CD4-positive, CD25-positive, alpha-beta regulatory T cell (primary cell): ENCODE results near the gene DIAPH1. TPM values are rescaled to one million over a fixed set of nuclear protein-coding genes. Genes with fewer than 3 reads are reported as not detected.

ENCODE experiments used
- ATAC-seq, 2 donors: fragments of 150-1000 bp; cut with Tn5 transposase; one replicate each; pipeline ENCODE4 v1.10.0; 2021; ENCODE audit warnings: low read depth in 2 of 2, moderate number of reproducible peaks in 2 of 2, moderate library complexity in 1 of 2
- DNase-seq, 3 donors: peaks; one replicate each; pipeline versions ENCODE4 v3.0.0 to v3.0.0-alpha.2; 2012 to 2022; ENCODE audit warnings: mixed read lengths in 1 of 3
- H3K27ac ChIP-seq: one replicate; pipeline ENCODE4 v1.7.0; 2013; ENCODE audit warnings: mild to moderate bottlenecking, low read length; ENCODE audit not compliant: insufficient read depth, poor library complexity, severe bottlenecking
- H3K27me3 ChIP-seq: one replicate; pipeline ENCODE4 v1.7.0; 2013; ENCODE audit warnings: low read length; ENCODE audit not compliant: control insufficient read depth, insufficient read depth
- H3K36me3 ChIP-seq: one replicate; pipeline ENCODE4 v1.7.0; 2013; ENCODE audit warnings: mild to moderate bottlenecking, low read length, moderate library complexity; ENCODE audit not compliant: control insufficient read depth, insufficient read depth
- H3K4me1 ChIP-seq: 2 replicates; pipeline ENCODE4 v1.7.0; 2013; ENCODE audit warnings: mild to moderate bottlenecking, low read length; ENCODE audit not compliant: insufficient read depth, control insufficient read depth, poor library complexity, severe bottlenecking
- H3K4me3 ChIP-seq: one replicate; pipeline ENCODE4 v1.7.0; 2013; ENCODE audit warnings: low read depth, mild to moderate bottlenecking, low read length, moderate library complexity
- H3K9me3 ChIP-seq, 2 experiments: 1 replicate in 1 of 2; 2 replicates in 1 of 2; pipeline ENCODE4 v1.7.0; 2013; ENCODE audit warnings: low read length in 2 of 2, mild to moderate bottlenecking in 1 of 2, moderate library complexity in 1 of 2; ENCODE audit not compliant: control insufficient read depth in 2 of 2
- H3K27ac Mint-ChIP-seq, 3 donors: one replicate each; pipeline ENCODE4 v1.8.0; 2020 to 2022; ENCODE audit warnings: mild to moderate bottlenecking in 3 of 3, mixed read lengths in 3 of 3, moderate library complexity in 2 of 3
- H3K27me3 Mint-ChIP-seq: one replicate; pipeline ENCODE4 v1.8.0; 2022; ENCODE audit warnings: mild to moderate bottlenecking, mixed read lengths
- H3K36me3 Mint-ChIP-seq: one replicate; pipeline ENCODE4 v1.8.0; 2020; ENCODE audit warnings: mixed read lengths
- H3K4me1 Mint-ChIP-seq, 4 donors: one replicate each; pipeline ENCODE4 v1.8.0; 2020 to 2022; ENCODE audit warnings: mixed read lengths in 4 of 4, mild to moderate bottlenecking in 1 of 4
- H3K4me3 Mint-ChIP-seq, 4 donors: one replicate each; pipeline ENCODE4 v1.8.0; 2020 to 2022; ENCODE audit warnings: mild to moderate bottlenecking in 4 of 4, mixed read lengths in 4 of 4, moderate library complexity in 3 of 4
- H3K9me3 Mint-ChIP-seq, 7 donors: one replicate each; pipeline ENCODE4 v1.8.0; 2020 to 2022; ENCODE audit warnings: mixed read lengths in 7 of 7, mild to moderate bottlenecking in 3 of 7, moderate library complexity in 2 of 7
- polyA plus RNA-seq, 4 donors: library from polyadenylated mRNA; unstranded; fragments of 300-500 nt; fragmentation: Illumina TruSeq; gene quantifications; one replicate each; pipeline ENCODE4 v1.2.3, GENCODE V29; 2021
- total RNA-seq: library from RNA; stranded (reverse); gene quantifications from one replicate; pipeline ENCODE4 v1.2.3, GENCODE V29; 2022

DIAPH1 gene
- total and polyA plus RNA-seq, 5 donors from 2014 or later: 86.1 to 287 (median 91.3) TPM

- no peak for ATAC-seq
- Histone ChIP-seq H3K9me3 (no peaks in the 10 kb centered on the region), H3K4me1 (peaks cover 53% of the 10 kb centered on the region), H3K27me3 (no peaks in the 10 kb centered on the region), H3K36me3 (peaks cover 20% of the 10 kb centered on the region), H3K4me3 (peak overlapping the region; percentile 39), H3K27ac (peak overlapping the region; percentile 15)
- peak in 1 of 3 donors; percentile 24 for DNase-seq
- peak overlapping the region; percentile 53 to 72 (median 68) for H3K27ac Mint-ChIP-seq
- peaks cover 19% of the 10 kb centered on the region for H3K36me3 Mint-ChIP-seq
- peak overlapping the region; percentile 5 to 99 (median 54) for H3K4me3 Mint-ChIP-seq
- peaks cover 24 to 58% (median 41%) of the 10 kb centered on the region in 4 donors for H3K4me1 Mint-ChIP-seq
- H3K27me3 Mint-ChIP-seq: no peaks in the 10 kb centered on the region
- peaks cover 0 to 2% (median 0%) of the 10 kb centered on the region in 7 donors for H3K9me3 Mint-ChIP-seq
Observed at GRCh38 chr5:141633871-141634561, 15.2 kb upstream of the DIAPH1 start.

GRCh38 chr5:141632650-141633049 lies 13.8 kb upstream of the DIAPH1 start:
- Histone ChIP-seq H3K4me1 (peaks cover 40% of the 10 kb centered on the region), H3K36me3 (peaks cover 33% of the 10 kb centered on the region), H3K9me3 (no peaks in the 10 kb centered on the region), H3K4me3 (no peak overlapping the region), H3K27me3 (no peaks in the 10 kb centered on the region), H3K27ac (no peak overlapping the region)
- peaks cover 21 to 53% (median 34%) of the 10 kb centered on the region in 4 donors for H3K4me1 Mint-ChIP-seq
- H3K9me3 Mint-ChIP-seq: peaks cover 0 to 2% (median 0%) of the 10 kb centered on the region in 7 donors
- ATAC-seq (no peak), DNase-seq (no peak)
- peak overlapping the region in 1 of 3 donors; percentile 5 for H3K27ac Mint-ChIP-seq
- no peaks in the 10 kb centered on the region for H3K27me3 Mint-ChIP-seq
- peak overlapping the region in 1 of 4 donors; percentile 67 for H3K4me3 Mint-ChIP-seq
- H3K36me3 Mint-ChIP-seq: peaks cover 31% of the 10 kb centered on the region

GRCh38 chr5:141630570-141631140 lies 11.9 kb upstream of the DIAPH1 start:
- H3K36me3 Mint-ChIP-seq: peaks cover 48% of the 10 kb centered on the region
- Histone ChIP-seq H3K27ac (no peak overlapping the region), H3K4me1 (peaks cover 28% of the 10 kb centered on the region), H3K36me3 (peaks cover 50% of the 10 kb centered on the region), H3K4me3 (no peak overlapping the region), H3K9me3 (no peaks in the 10 kb centered on the region), H3K27me3 (no peaks in the 10 kb centered on the region)
- peaks cover 24 to 45% (median 32%) of the 10 kb centered on the region in 4 donors for H3K4me1 Mint-ChIP-seq
- H3K9me3 Mint-ChIP-seq: peaks cover 0 to 2% (median 0%) of the 10 kb centered on the region in 7 donors
- no peak for DNase-seq
- H3K4me3 Mint-ChIP-seq: peak overlapping the region in 1 of 4 donors; percentile 15
- no peak overlapping the region for H3K27ac Mint-ChIP-seq
- no peaks in the 10 kb centered on the region for H3K27me3 Mint-ChIP-seq
- ATAC-seq: no peak

GRCh38 chr5:141628175-141628788 lies 9.5 kb upstream of the DIAPH1 start:
- Histone ChIP-seq H3K27me3 (no peaks in the 10 kb centered on the region), H3K9me3 (no peaks in the 10 kb centered on the region), H3K36me3 (peaks cover 65% of the 10 kb centered on the region), H3K27ac (no peak overlapping the region), H3K4me1 (peaks cover 13% of the 10 kb centered on the region), H3K4me3 (no peak overlapping the region)
- Mint-ChIP-seq H3K36me3 (peaks cover 60% of the 10 kb centered on the region), H3K9me3 (no peaks in the 10 kb centered on the region), H3K4me1 (peaks cover 16 to 25% (median 18%) of the 10 kb centered on the region in 4 donors), H3K4me3 (no peak overlapping the region), H3K27me3 (no peaks in the 10 kb centered on the region), H3K27ac (peak overlapping the region in 2 of 3 donors; percentile 30 to 65)
- ATAC-seq (no peak), DNase-seq (no peak)

GRCh38 chr5:141623611-141624010 lies 4.8 kb upstream of the DIAPH1 start:
- ATAC-seq: no peak
- Mint-ChIP-seq H3K27me3 (no peaks in the 10 kb centered on the region), H3K4me3 (peak overlapping the region in 1 of 4 donors; percentile 2), H3K4me1 (peaks cover 10 to 17% (median 14%) of the 10 kb centered on the region in 4 donors), H3K9me3 (no peaks in the 10 kb centered on the region), H3K36me3 (peaks cover 55% of the 10 kb centered on the region), H3K27ac (peak overlapping the region; percentile 40 to 93 (median 55))
- no peaks in the 10 kb centered on the region for H3K9me3 ChIP-seq
- DNase-seq: no peak
- no peak overlapping the region for H3K27ac ChIP-seq
- peaks cover 63% of the 10 kb centered on the region for H3K36me3 ChIP-seq
- no peaks in the 10 kb centered on the region for H3K27me3 ChIP-seq
- H3K4me3 ChIP-seq: no peak overlapping the region
- peaks cover 9% of the 10 kb centered on the region for H3K4me1 ChIP-seq

GRCh38 chr5:141623186-141623585 lies 4.4 kb upstream of the DIAPH1 start:
- peaks cover 52% of the 10 kb centered on the region for H3K36me3 Mint-ChIP-seq
- no peak for ATAC-seq
- H3K9me3 Mint-ChIP-seq: no peaks in the 10 kb centered on the region
- Histone ChIP-seq H3K27me3 (no peaks in the 10 kb centered on the region), H3K27ac (no peak overlapping the region), H3K9me3 (no peaks in the 10 kb centered on the region), H3K4me1 (peaks cover 9% of the 10 kb centered on the region), H3K36me3 (peaks cover 59% of the 10 kb centered on the region), H3K4me3 (no peak overlapping the region)
- no peaks in the 10 kb centered on the region for H3K27me3 Mint-ChIP-seq
- peaks cover 10 to 18% (median 14%) of the 10 kb centered on the region in 4 donors for H3K4me1 Mint-ChIP-seq
- DNase-seq: peak in 1 of 3 donors; percentile 60
- peak overlapping the region; percentile 40 to 93 (median 55) for H3K27ac Mint-ChIP-seq
- peak overlapping the region in 2 of 4 donors; percentile 2 to 26 for H3K4me3 Mint-ChIP-seq

GRCh38 chr5:141618030-141618803 lies 583 bp downstream of the DIAPH1 start:
- H3K36me3 ChIP-seq: peaks cover 21% of the 10 kb centered on the region
- H3K27me3 ChIP-seq: no peaks in the 10 kb centered on the region
- no peaks in the 10 kb centered on the region for H3K9me3 ChIP-seq
- peak overlapping the region; percentile 94 for H3K27ac ChIP-seq
- peaks cover 26 to 54% (median 34%) of the 10 kb centered on the region in 4 donors for H3K4me1 Mint-ChIP-seq
- ATAC-seq: peak; percentile 19 to 21
- H3K9me3 Mint-ChIP-seq: no peaks in the 10 kb centered on the region
- H3K4me3 Mint-ChIP-seq: peak overlapping the region; percentile 95 to 100 (median 97)
- peak overlapping the region; percentile 85 to 99 (median 97) for H3K27ac Mint-ChIP-seq
- H3K27me3 Mint-ChIP-seq: no peaks in the 10 kb centered on the region
- peak; percentile 36 to 69 (median 62) for DNase-seq
- H3K36me3 Mint-ChIP-seq: peaks cover 19% of the 10 kb centered on the region
- peak overlapping the region; percentile 97 for H3K4me3 ChIP-seq
- H3K4me1 ChIP-seq: peaks cover 49% of the 10 kb centered on the region
